ENCODE data around the gene IL19.
A peak's percentile ranks its signal among the peaks of the same experiment; 100 is the strongest.

Gene IL19

GRCh38 chr1:206770531-206771337 lies at the start of gene IL19:
Gene IL19, plus strand, starts transcription at chr1:206770773. Its CDS starts 65,890 bp downstream, at chr1:206836663.
- DNase-seq (ENCODE audit: low read depth): no peak

- no peak for DNase-seq (ENCODE audit: low read depth)
Measured at GRCh38 chr1:206721454-206721853, 49.1 kb upstream of the IL19 start.

GRCh38 chr1:206722751-206723461 lies 47.7 kb upstream of the IL19 start:
- DNase-seq (ENCODE audit: low read depth): no peak

- DNase-seq (ENCODE audit: low read depth): no peak
Measured at GRCh38 chr1:206723462-206723804, 47.1 kb upstream of the IL19 start.

- DNase-seq (ENCODE audit: low read depth): peak; percentile 47
Measured at GRCh38 chr1:206723805-206724472, 46.6 kb upstream of the IL19 start.

- no peak for DNase-seq (ENCODE audit: low read depth)
Measured at GRCh38 chr1:206725109-206725963, 45.2 kb upstream of the IL19 start.

GRCh38 chr1:206727981-206728696 lies 42.4 kb upstream of the IL19 start:
- DNase-seq (ENCODE audit: low read depth): no peak

GRCh38 chr1:206728697-206728987 lies 41.9 kb upstream of the IL19 start:
- no peak for DNase-seq (ENCODE audit: low read depth)

GRCh38 chr1:206729050-206729449 lies 41.5 kb upstream of the IL19 start:
- DNase-seq (ENCODE audit: low read depth): no peak

GRCh38 chr1:206729507-206729906 lies 41.1 kb upstream of the IL19 start:
- no peak for DNase-seq (ENCODE audit: low read depth)

GRCh38 chr1:206732508-206732907 lies 38.1 kb upstream of the IL19 start:
- no peak for DNase-seq (ENCODE audit: low read depth)

- no peak for DNase-seq (ENCODE audit: low read depth)
Measured at GRCh38 chr1:206732992-206733391, 37.6 kb upstream of the IL19 start.

- DNase-seq (ENCODE audit: low read depth): no peak
Measured at GRCh38 chr1:206734499-206735142, 36.0 kb upstream of the IL19 start.

GRCh38 chr1:206735553-206736031 lies 35.0 kb upstream of the IL19 start:
- no peak for DNase-seq (ENCODE audit: low read depth)

GRCh38 chr1:206736878-206737728 lies 33.5 kb upstream of the IL19 start:
- no peak for DNase-seq (ENCODE audit: low read depth)

GRCh38 chr1:206737729-206738201 lies 32.8 kb upstream of the IL19 start:
- DNase-seq (ENCODE audit: low read depth): no peak

- DNase-seq (ENCODE audit: low read depth): no peak
Measured at GRCh38 chr1:206738370-206739366, 31.9 kb upstream of the IL19 start.

- DNase-seq (ENCODE audit: low read depth): no peak
Measured at GRCh38 chr1:206739411-206740076, 31.0 kb upstream of the IL19 start.
